GM18907 (cell line): ENCODE data around the gene SPRED2.
"Not testable (repeated sequence)": the region's sequence is repeated elsewhere in the genome, so short reads cannot be mapped to it uniquely, and the experiment has no call there.

Experiments used
- ATAC-seq: cut with Tn5 transposase; IDR thresholded peaks from one replicate; pipeline ENCODE4 v1.9.1; 2021; ENCODE audit warnings: mild to moderate bottlenecking, moderate library complexity; ENCODE audit not compliant: unreplicated experiment

Gene SPRED2

GRCh38 chr2:65349863-65350262 is 82.5 kb downstream of the SPRED2 start:
- no peak for ATAC-seq

GRCh38 chr2:65347913-65348312 is 84.5 kb downstream of the SPRED2 start:
- no peak for ATAC-seq

GRCh38 chr2:65345631-65346030 is 86.8 kb downstream of the SPRED2 start:
- ATAC-seq: no peak

- ATAC-seq: no peak
These were observed 87.7 kb downstream of the SPRED2 start for GRCh38 chr2:65344689-65345088.

GRCh38 chr2:65344182-65344581 is 88.2 kb downstream of the SPRED2 start:
- ATAC-seq: no peak

GRCh38 chr2:65343386-65343785 is 89.0 kb downstream of the SPRED2 start:
- no peak for ATAC-seq

- ATAC-seq: no peak
These were observed 91.3 kb downstream of the SPRED2 start for GRCh38 chr2:65340898-65341681.

- ATAC-seq: no peak
These were observed 92.8 kb downstream of the SPRED2 start for GRCh38 chr2:65339648-65340047.

GRCh38 chr2:65338830-65339495 is 93.4 kb downstream of the SPRED2 start:
- not testable (repeated sequence) for ATAC-seq

GRCh38 chr2:65337915-65338314 is 94.5 kb downstream of the SPRED2 start:
- ATAC-seq: not testable (repeated sequence)

- ATAC-seq: no peak
These were observed 97.7 kb downstream of the SPRED2 start for GRCh38 chr2:65334714-65335113.

GRCh38 chr2:65331336-65332025 is 100.9 kb downstream of the SPRED2 start:
- no peak for ATAC-seq

GRCh38 chr2:65329525-65329924 is 102.9 kb downstream of the SPRED2 start:
- no peak for ATAC-seq

- ATAC-seq: no peak
These were observed 106.1 kb downstream of the SPRED2 start for GRCh38 chr2:65326276-65326675.

GRCh38 chr2:65325066-65325465 is 107.3 kb downstream of the SPRED2 start:
- no peak for ATAC-seq

GRCh38 chr2:65320946-65321345 is 111.5 kb downstream of the SPRED2 start:
- no peak for ATAC-seq

GRCh38 chr2:65320042-65320725 is 112.2 kb downstream of the SPRED2 start:
- peak; percentile 70 for ATAC-seq

- ATAC-seq: no peak
These were observed 112.7 kb downstream of the SPRED2 start for GRCh38 chr2:65319674-65320041.

GRCh38 chr2:65319072-65319673 is 113.2 kb downstream of the SPRED2 start:
- ATAC-seq: no peak

- ATAC-seq: no peak
These were observed 114.6 kb downstream of the SPRED2 start for GRCh38 chr2:65317841-65318240.

GRCh38 chr2:65317351-65317750 is 115.0 kb downstream of the SPRED2 start:
- not testable (repeated sequence) for ATAC-seq
